Stimulated activated CD4-positive, alpha-beta T cell treated with anti-CD3 and anti-CD28 coated beads, Interleukin-4, amount 100 ng/mL, for 4 hours (primary cell): ENCODE measurements around the gene ATOH8.

Experiments
- DNase-seq, 2 experiments: peaks; one replicate each; pipeline ENCODE4 v3.0.0-alpha.2; 2020

Gene ATOH8

DNA sequence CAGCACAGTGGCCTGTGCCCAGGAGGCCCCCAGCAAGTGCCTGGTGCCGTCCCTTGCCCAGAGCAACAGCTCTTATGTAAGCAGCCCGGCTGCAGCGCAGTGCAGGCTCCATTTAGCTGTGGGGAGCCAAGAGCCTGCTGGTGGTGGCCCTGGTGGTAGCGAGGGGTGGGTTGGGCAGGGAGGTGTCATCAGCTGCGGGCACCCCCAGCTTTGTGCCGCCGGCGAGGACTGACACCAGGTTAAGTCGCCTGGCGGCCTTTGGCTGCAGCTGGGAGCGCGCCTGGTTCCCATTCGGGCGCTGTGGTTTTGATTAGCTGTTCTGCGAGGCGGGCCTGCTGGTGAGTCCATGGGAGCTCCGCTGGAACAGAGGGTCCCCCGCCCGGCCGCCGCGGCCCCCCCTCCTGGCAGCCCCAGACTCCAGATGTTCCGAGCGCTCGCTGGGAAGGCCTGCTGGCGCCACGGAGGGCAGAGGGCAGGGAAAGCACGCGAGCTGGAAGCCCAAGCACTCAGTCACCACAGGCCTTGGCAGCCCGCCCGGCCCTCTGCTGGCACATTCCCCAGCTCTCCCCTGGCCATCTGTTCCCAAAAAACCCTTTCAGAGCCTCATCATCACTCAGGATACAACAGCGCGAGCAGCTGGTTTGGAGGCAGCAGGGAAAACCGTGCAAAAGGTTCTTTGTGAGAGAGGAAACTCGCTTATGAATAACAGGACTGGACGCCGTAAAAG lies 18.4 kb downstream of the ATOH8 start:
- DNase-seq = no peak

DNA sequence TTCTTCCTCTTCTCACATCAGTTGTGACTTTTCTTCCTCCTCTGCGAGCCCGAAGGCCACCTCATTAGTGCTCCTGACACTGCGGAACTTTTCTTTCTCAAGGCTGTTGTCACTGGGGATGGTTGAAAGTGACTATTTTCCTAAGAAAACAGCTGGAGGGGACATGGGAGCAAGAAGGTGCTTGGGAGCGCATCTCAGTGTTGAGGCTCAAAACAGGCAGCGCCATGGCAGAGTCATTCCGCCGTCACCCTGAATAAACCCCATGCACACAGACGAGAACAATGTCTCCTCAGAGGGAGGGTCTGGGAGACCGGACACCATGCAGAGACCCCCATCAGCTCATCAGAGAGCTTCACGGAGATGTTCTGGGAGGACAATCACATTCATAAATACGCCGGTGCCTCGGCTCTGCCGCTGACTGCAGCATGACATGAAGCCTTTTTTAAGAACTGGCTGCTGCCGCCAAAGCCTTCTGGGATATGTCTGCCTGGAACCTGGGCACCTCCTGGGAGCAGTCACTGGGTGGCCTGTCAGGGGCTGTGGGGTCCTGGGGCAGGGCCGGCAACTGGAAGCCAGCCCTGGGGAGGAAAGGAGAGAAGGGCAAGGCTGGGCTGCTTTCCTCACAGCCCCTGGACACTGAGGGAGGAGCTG lies 19.2 kb downstream of the ATOH8 start:
- no peak for DNase-seq

DNA sequence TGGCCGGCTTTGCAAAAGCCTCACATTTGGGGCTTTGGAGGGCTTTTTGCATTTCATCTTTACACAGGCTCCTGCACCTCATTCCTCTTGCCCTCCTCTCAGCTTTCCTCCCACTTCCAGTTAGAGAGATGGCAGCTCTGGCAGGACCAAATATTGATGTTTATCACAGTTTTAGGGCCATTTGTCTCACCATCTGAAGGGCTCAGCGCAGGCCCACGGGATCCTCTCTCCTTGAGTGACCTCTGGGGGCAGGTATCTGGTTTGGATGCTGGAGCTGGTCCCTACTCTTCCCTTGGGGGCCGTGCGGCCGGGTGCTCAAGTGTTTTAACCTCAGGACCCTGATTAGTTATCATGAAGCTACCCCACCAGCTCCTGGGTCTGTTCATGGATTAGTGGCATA lies 19.9 kb downstream of the ATOH8 start:
- no peak for DNase-seq

DNA sequence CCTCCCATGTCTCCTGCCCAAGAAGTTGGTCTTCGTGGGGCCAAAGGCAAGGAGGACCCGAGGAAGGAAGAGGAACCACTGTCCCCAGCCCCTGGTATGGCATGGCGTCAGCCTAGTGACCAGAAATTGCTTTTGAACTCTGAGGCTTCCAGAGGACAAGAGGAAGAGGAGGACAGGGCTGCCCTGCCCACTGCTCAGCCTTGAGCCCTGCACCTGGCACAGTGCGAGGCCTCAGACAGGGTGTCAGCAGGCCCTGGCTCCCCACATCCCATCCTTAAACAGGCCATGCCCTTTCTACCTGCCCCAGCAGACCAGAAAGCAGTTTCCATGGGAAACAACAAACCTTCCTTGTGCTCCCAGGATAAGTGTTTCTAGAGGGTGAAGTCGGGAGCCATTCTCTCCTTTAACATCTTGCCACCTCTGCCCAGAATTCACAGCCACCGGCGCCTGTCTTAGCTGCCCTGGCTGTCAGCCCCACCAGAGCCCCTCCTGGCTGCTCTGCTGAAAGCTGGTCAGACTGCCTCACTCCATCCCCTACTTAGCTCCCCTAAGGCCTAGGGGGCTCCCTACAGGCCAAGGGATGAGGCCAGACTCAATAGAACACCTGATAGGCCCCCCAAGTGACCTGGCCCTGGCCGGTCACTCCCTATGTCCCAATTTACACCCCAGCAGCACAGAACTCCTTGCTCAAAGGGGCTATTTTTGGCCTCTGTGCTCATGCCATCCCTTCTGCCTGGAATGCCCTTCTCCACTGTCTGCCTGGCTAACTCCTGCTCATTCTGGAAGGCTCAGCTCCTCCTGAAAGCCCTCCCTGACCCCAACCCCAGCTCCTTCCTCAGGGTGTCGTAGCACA lies 20.6 kb downstream of the ATOH8 start:
- DNase-seq = no peak

DNA sequence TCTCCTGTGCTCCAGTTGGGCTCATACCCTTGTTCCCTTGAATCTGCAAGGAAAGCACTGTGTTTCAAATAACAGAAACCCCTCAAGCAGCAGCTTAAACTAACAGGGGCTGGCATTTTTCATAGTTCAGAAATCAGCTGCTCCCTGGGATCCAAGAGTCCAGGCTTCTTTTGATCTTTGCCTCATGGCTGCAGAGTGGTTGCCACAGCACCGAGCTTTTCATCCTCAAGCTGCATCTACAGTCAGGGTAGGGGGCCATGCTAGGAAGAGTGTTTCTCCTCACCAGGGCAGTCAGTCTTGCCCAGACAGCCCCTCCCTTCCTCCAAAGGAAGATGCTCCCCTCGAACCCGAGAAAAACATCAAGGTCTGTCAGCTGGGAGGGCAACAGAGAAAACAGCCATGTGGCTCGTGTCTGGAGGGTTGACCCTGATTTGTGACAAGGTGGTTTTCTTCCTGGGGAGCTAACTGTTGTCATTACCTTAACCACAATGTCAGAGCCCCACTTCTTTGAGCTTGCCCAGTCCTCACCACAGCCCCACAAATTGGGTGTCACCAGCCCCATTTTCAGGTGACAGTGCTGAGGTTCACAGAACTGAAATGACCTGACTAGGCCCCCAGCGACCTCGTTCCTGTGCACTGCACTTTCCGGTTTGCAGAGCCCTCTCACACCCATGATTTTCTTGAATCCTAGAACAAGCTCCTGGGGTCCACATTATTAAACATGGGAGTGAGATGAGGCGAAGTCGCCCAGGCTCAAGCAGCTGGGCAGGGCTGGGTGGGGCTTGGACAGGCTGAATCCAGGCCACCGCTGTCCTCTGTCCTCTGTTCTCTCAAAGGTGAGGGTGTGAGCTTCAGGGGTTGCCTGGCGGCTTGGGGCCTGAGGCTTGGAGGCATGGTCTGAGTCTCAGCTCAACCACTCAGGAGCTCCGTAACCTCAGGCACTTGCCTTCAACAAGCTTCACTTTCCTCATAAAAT lies 21.9 kb downstream of the ATOH8 start:
- DNase-seq = no peak

DNA sequence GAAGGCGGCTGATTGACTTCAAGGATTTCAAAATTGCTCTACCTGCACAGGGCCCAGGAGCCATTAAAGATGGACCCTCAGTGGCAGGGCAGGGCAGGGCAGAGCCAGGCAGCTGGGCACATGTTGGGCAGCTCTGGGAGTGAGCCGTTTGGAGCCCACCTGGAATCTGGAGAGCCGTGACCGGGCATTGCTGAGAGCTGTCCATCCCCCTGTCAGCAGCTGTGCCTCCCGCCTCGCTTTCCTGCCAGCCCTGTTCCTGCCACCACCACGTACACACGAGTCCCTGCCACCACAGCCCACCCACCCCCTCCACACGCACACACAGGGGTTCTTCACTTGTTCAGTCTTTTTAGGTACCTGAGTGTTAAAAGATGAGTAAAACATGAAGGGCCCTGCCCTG lies 22.9 kb downstream of the ATOH8 start:
- DNase-seq = no peak

- DNase-seq = no peak
Observed at GRCh38 chr2:85777441-85777861, 23.7 kb downstream of the ATOH8 start.

GRCh38 chr2:85778646-85779379 lies 25.0 kb downstream of the ATOH8 start:
- no peak for DNase-seq

GRCh38 chr2:85779641-85780315 lies 26.0 kb downstream of the ATOH8 start:
- DNase-seq = no peak

GRCh38 chr2:85780316-85781012 lies 26.7 kb downstream of the ATOH8 start:
- DNase-seq = no peak

- DNase-seq = no peak
Observed at GRCh38 chr2:85781013-85781332, 27.2 kb downstream of the ATOH8 start.

- no peak for DNase-seq
Observed at GRCh38 chr2:85783796-85784195, 30.0 kb downstream of the ATOH8 start.

- DNase-seq = no peak
Observed at GRCh38 chr2:85784474-85784986, 30.7 kb downstream of the ATOH8 start.

GRCh38 chr2:85785027-85785822 lies 31.4 kb downstream of the ATOH8 start:
- no peak for DNase-seq

DNA sequence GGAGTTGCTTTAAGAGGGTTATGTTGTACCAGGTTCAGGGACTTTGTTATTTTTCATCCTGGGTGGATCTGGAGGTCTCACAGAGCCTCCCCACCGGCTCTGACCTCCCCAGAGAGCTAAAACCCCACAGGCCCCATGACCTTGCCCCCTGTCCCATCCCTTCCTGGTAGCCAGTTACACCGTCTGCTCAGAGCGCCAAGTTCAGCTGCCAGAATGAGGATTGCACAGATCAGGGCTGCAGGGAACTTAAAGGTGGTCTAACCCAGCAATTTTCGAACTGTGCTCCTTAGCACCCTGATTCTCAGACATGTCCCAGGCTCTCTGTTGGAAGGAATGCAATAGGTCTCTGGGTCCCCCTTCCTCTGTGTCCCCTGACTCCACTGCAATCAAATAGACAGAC lies 32.1 kb downstream of the ATOH8 start:
- no peak for DNase-seq

- no peak for DNase-seq
Observed at GRCh38 chr2:85786444-85786843, 32.7 kb downstream of the ATOH8 start.

DNA sequence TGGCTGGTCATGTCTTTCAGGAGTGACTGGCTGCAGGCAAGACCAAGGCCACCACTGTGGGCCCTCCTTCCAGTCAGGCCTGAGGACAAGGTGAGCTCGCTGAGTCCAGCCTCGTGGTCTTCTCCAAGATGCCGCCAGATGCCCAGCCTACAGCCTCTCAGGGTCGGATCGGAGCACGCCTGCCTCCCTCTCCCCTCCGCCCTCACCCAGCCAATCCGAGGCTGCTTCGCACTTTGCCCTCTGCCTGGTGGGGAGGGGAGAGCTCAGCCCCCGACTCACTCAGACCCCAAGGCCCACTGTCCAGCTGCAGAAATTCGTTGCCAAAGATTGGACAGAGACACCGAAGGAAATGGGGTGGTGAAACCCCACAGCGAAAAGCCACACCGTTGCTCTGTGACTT lies 33.1 kb downstream of the ATOH8 start:
- DNase-seq = no peak

DNA sequence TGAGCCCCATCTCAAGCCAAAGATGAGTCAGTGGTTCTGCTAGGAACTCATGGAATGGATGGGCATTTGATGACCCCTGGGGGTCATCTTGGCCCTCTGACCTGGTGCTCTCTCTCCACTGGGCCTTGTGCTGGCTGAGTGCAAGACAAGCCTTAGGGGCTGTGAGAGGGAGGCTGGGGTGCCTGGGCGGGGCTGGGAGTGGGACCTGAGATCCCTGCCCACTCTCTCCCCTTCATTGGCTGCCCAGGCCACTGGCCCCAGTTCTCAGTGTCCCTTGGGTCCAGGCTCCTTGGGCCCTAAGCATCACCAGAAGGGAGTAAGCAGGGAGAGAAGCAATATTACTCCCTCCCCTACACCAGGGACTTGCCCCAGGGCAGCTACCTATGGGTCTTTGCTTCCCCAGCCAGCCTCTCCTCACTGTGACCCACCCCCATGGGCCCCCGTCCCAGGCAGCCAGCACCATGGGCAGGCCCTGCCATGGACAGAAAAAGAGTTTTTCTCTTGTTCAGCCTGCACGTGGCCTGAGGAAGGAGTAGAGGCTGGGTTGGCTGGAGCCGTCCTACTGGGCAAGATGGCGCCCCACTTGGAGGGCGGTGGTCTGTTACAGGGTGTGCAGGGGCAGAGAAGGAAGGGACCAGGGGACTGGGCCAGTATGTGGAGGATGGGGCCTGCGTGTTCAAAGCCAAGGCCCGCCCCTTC lies 33.6 kb downstream of the ATOH8 start:
- no peak for DNase-seq

GRCh38 chr2:85787981-85788340 lies 34.2 kb downstream of the ATOH8 start:
- no peak for DNase-seq
